Measurements from ENCODE around the gene FASTK. TPM values are rescaled to one million over a fixed set of nuclear protein-coding genes. Genes with fewer than 3 reads are reported as not detected.

Gene FASTK
- polyA plus RNA-seq, 4 donors: 45.1 to 83.4 (median 69.9) TPM

DNA sequence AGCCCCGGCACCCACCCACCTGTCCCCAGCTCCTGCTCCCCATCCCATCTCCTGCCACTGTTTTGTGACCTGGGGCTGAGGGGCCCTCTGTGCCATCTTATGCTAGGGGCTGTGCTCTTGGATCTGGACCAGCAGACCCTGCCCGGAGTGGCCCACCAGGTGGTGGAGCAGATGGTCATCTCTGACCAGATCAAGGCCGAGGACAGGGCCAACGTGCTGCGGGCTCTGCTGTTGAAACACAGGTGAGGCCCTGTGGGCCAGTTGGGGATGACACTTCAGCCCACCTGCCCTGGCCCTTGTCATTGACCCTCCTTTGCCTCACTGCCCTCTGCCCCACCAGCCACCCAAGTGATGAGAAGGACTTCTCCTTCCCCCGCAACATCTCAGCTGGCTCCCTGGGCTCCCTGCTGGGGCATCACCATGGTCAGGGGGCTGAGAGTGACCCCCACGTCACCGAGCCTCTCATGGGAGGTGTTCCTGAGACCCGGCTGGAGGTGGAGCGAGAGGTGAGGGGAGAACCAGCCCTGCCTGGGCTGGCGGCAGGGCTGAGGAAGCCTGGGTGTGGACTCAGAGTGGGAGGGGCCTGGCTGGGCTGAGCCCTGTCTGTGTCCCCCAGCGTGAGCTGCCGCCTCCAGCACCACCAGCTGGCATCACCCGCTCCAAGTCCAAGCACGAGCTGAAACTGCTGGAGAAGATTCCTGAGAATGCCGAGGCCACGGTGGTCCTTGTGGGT, 10.6 kb downstream of the FASTK start:
- no peak for DNase-seq (ENCODE audit: low read depth in 4 of 4, low spot score in 2 of 4)

DNA sequence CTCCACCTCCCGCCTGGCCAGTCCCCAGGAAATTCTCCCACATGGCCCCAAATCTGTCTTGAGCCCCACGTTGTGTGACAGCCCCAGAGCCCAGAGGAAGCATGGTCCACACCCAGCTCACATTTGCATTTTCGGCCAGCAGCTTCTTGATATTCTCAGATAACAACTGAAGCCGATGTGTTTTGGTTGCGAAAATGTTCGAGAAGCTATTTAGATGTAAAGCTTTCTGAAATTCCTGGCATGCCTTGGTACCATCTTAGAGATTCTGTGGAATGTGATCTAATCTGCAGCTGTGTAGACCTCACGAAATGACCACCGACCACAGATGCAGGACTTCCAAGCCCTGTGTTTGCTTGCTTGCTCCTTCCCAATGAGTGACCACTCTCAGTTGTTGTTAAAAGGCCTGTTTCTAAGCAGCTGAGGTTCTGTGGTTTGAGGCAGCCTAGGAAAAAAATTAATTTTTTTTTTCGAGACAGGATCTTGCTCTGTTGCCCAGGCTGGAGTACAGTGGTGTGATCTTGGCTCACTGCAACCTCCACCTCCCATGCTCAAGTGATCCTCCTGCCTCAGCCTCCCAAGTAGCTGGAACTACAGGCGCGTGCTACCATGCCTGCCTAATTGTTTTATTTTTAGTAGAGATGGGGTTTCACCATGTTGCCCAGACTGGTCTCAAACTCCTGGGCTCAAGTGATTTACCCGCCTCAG, 12.4 kb downstream of the FASTK start:
- no peak for DNase-seq (ENCODE audit: low read depth in 4 of 4, low spot score in 2 of 4)

DNA sequence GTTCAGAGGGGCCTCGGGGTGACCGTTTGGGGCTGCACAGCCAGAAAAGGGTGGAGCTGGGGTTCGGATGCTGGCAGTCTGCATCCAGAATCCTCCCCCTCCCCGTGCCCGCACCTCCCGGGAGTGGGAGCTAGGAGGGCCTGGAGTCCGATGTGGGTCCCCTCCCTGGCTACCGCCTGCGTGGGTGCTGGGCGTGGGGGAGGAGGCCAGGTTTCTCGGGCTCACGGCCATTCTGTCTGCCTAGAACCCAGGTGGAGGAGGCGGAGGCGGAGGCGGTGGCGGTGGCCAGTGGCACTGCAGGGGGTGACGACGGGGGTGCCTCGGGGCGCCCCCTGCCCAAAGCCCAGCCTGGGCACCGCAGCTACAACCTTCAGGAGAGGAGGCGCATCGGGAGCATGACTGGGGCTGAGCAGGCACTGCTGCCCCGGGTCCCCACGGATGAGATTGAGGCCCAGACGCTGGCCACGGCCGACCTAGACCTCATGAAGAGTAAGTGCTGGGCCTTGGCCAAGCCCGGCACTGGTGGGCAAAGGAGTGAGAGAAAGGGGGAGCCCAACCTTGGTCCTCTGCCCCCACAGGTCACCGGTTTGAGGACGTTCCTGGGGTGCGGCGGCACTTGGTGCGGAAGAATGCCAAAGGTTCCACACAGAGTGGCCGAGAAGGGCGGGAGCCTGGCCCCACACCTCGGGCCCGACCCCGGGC, 14.2 kb downstream of the FASTK start:
- no peak for DNase-seq (ENCODE audit: low read depth in 4 of 4, low spot score in 2 of 4)

DNA sequence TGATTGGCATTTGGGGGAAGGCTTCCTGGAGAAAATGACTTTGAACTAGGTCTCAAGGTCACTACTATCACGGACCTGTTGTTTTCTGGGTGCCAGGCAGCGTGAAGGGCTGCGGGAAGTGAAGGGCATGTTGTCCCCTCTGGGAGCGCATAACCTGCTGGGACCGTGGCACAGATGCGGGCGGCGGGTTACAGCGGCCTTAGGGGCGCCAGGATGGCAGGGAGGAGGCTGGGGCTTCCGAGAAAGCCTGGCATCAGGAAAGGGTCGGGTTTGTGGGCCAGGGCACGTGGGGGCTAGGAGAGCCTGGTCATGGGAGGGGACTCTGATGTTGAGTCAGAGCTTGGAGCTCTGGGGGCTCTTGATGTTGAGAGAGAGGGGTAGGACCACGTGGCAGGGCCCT, 15.1 kb downstream of the FASTK start:
- no peak for DNase-seq (ENCODE audit: low read depth in 4 of 4, low spot score in 2 of 4)

DNA sequence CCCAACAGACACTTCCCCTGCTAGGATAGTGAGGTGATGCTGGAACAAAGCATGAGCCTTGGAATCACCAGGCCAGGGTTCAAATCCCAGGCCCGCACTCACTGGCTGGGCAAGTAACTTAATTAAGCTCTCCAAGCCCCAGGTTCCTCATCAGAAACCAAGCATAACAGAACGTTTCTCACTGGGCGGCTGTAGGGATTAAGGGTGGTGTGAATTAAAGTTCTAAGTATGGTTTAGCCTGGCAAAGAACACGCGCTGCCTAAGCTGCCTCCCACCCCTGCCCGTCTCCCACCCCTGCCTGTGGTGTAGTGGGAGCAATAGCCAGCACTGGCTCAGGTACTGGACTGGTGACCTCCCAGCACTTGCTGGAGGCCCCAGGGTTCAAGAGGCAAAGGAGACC, 15.6 kb downstream of the FASTK start:
- no peak for DNase-seq (ENCODE audit: low read depth in 4 of 4, low spot score in 2 of 4)

DNA sequence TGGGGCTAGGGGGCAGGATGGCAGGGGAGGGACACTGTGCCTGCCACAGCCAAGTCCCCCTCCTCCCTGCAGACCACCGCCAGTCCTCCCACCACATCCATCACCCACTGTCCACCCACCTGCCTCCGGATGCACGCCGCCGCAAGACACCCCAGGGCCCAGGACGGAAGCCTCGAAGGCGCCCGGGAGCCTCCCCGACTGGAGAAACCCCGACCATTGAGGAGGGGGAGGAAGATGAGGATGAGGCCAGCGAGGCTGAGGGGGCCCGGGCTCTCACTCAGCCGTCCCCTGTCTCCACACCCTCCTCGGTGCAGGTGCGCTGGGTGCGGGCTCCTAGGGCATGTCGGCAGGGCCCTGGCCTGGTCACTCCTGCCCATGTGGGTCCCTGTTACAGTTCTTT, 16.2 kb downstream of the FASTK start:
- DNase-seq (ENCODE audit: low read depth in 4 of 4, low spot score in 2 of 4): no peak

DNA sequence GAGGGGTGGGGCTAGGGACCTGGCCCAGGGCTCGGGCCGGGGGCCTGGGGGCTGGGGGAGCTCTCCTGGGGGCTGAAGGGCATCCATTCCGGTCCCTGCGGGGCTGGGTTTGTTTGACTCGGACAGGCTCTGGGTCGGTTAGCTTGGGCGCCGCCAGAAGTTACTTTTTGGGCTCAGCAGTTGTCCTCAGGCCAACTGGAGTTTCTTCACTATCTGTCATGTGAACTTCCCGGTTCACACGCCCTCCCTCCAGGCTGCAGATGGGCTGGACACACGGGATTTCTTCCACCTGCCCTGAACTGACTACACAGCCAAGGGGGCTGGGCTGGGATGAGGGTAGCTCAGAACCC, 17.4 kb downstream of the FASTK start:
- DNase-seq (ENCODE audit: low read depth in 4 of 4, low spot score in 2 of 4): no peak

DNA sequence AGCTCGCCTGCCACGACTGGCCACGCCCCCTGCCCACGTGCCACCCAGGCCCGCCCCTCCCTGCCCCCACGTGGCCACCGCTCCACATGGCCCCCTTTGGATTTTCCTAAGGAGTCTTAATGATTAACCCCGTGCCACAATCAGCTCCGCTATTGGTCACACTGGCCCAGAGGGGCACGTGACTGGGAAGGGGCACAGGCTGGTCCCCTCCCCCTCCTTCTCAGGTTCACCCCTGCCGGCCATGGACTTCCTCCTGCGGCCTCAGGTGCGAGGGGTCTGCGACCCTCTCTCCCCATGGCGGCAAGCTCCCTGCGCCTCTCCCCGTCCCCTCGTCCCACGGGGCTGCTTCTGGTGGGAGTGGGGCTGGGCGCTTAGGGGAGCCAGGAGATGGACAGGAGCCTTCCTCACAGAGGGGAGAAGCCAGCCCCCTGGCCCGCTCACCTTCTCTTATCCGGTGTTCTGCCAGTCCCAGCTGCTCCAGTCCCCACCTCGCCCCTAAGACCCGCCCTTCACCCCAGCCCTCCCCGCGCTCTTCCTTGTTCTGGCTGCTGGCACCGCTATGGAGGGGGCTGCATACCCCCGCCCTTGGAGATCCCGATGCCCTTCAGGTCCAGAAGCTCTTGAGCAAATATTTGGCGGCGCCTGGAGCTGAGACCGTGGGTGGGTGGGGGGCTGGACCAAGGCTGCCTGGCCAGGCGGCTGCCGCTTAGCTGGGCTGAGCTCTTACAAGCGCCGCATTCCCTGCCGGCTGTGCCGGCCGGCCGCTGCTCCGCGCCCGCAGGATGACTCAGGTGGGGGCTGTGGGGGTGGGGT, 18.0 kb downstream of the FASTK start:
- DNase-seq (ENCODE audit: low read depth in 4 of 4, low spot score in 2 of 4): peak in 1 of 4 donors; percentile 71

DNA sequence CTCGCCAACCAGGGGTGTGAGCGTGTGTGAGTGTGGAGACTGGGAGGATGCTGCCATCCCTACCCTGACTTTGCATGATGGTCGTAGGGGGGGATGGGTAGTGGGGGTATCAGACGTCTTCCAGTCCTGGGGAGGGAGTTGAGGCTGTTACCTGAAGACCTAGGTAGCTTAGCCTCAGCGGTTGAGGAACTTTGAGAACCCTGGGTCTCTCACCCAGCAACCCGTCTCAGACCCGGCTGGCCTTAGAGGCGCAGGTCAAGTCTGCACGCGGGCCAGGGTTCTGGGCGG, 18.6 kb downstream of the FASTK start:
- no peak for DNase-seq (ENCODE audit: low read depth in 4 of 4, low spot score in 2 of 4)

DNA sequence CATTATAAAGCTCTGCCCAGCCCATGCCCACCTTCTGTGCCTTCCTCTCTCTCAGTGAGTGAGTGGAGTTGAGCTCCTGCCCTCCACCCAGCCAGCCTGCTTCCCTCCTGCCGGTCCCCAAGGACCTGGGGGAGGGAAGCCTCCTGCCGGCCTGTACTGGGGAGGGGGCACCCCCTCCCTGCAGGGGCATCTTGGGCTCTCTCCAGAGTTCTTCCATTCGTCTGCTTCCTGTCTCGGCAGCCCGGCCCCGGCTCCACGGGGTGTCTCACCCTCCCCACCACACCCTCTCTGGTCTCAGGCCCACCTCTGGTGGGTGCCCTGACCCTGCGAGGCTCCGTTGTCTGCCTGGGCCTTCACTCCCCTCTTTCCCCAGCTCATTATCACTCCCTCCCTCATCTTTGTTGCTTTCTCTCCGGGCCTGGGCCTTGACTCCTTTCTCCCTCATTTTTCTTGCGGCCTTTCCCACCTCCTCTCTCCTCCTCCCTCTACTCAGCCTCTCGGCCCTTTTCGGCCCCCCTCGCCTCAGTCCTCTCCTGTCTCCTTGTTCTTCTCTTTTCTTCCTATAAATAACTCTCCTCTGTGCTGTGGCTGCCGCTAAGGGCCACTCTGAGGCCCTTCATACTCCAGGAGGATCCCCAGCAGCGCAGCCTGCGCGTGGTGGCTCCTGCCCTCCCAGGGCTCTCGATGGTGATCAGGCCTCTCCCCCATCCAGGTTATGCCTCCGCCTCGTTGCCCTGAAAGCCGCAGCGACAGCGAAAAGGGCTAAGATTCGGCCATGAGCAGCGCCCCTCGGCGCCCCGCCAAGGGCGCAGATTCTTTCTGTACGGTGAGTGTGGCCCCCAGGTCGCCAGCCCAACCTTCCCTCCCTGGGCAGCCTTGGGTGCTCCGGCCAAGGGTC, 19.1 kb downstream of the FASTK start:
- DNase-seq (ENCODE audit: low read depth in 4 of 4, low spot score in 2 of 4): no peak

DNA sequence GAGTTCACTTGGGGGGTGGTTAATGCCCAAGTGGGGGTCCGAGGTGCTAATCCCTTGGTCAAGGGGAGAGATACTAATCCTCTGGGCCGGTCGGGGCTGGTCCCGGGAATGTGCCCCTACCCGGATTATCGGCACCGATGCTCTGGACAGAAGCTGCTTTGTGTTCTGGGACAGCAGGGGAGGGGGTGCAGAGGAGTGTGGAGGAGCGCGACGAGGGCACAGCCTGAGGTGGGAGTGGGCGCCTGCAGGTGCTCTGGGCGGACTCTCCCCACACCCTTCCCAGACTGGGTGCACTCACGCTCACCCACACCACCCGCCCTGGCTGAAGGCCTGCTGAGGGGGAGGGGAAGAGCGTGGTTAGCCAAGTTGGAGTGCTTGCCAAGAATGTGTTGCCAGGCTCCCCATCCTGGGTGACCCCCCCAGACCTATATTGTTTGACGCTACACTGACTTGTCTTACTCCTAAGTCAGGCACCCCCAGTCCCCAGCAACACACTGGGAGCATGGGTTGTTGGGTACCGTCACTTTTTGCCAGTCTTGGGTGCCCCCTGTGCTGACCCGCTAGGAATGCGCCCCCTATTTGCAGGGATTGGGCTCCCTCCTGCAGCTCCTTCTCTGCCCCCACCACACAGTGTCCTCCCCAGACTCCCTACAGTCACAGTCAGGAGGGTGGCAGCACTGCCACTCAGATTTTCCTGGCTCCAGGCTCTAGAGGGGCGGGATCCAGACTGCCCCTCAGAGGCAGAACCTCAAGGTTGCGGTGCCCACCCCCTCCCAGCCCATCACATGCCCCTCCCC, 20.0 kb downstream of the FASTK start:
- DNase-seq (ENCODE audit: low read depth in 4 of 4, low spot score in 2 of 4): no peak

DNA sequence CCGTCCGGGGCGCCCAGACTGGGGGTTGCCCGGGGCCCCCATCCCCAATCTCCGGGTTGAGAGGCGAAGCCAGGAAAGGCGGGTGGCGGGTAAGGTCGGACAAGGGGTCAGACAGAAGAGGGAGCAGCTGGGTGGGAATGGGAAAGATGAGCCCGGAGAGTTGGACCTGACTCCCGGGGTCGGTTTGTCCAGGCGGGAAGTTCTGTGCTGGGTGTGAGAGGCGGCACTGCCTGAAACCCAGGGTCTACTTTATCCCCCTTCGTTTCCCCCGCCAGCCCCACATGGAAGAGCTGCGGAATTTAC, 20.5 kb downstream of the FASTK start:
- no peak for DNase-seq (ENCODE audit: low read depth in 4 of 4, low spot score in 2 of 4)

DNA sequence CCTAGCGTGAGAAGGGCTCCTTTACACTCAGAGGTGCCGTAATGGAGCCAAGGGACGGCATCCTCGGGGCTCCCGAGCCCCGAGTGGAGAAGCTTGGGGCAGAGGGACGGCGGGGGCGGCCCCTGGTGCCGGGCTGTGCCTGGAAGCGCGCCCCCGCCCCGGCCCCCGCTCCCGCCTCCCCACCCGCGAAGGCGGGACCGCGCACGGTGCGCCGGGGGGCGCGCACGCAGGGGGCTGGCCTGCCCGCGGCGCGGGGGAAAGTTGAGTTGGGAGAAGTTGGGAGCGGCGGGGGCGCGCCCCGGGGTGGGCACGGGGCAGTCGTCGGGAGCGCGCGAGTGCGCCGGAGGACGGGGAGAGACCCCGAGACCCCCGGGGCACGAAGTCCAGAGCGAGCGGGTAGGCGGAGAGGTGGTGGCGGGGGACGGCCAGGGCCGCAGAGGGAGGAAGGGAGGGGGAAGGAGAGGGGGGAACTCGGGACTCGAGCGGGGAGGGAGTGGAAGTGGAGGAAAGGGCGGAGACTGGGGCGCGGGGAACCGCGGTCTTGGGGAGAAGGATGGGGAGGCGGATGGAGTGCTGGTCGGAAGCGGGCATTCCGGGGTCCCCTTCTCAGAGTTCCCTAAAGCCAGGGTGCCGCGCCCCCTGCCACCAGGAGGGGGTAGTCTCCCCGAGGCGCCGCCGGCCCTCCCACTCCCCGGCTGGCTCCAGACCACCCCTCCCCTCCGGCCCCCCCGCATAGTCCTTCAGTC, 21.1 kb downstream of the FASTK start, which contains the start of gene SLC4A2:
Gene SLC4A2 (plus strand): TSS at position 223 of the 746 bp plus-strand sequence. CDS start 2,399 bp downstream, outside the sequence.
- DNase-seq (ENCODE audit: low read depth in 4 of 4, low spot score in 2 of 4): no peak

DNA sequence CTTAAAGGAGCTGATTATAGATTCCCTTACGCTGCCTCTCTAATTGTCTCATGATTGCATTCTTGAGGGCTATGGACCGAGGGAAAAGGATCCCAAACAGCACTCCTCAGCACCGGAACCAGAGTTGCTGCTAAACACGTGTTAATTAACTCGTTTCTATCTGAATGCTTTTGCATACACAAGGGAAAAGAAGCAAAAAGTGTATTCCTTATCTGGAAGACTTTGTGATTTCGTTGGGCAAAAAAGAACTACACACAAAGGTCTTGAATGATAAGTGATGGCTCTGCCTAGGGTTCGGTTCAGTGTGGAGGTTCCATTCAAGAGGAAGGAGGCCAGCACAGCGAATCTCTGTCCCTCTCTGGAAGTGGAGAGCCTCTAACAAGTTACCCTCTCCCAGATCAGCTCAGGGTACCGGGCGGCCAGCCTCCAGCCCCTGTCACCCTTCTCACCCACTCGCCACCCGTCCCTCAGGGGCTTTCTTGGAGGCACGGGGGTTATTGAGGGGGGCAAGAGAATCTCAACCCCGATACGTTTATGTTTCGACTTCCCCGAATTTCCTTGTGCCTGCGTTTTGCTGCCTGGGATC, 21.7 kb downstream of the FASTK start:
- DNase-seq (ENCODE audit: low read depth in 4 of 4, low spot score in 2 of 4): no peak

DNA sequence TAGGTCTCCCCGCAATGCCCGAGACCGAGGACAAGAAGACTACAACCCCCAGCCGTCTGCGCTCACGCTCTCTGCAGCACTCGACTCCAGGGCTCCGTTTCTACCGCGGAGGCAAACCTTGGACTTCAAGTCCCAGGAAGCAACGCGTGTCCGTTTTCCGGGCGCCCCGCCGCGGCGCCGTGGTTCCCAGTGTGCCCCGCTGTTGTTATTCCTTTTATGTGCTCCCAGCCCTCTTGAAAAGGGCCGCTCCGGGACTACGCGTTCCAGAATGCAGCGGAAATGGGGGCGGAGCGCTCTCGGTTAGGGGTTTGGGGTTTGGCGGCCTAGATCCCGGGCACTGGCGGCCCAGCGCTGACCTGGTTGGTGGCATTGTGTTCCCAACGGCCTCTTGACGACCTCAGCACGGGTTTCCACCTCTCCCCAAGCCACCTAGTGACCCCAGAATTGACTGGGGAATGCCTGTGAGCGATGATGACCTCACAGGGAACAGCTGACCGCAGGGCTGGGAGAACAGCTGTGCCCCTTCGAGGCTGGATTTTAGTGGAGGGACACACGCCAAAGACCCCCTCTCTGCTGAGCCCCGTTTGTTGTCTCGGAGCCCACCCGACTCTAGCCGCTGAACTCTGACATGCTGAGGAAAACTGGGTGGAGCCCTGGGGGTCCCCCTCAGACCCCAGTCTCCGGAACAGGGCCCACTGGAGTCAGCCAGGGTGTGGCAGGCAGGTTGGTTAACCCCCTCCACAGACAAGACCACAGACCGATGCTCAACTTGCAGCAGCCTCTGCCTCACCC, 22.4 kb downstream of the FASTK start:
- DNase-seq (ENCODE audit: low read depth in 4 of 4, low spot score in 2 of 4): peak; percentile 94 to 99 (median 96)

DNA sequence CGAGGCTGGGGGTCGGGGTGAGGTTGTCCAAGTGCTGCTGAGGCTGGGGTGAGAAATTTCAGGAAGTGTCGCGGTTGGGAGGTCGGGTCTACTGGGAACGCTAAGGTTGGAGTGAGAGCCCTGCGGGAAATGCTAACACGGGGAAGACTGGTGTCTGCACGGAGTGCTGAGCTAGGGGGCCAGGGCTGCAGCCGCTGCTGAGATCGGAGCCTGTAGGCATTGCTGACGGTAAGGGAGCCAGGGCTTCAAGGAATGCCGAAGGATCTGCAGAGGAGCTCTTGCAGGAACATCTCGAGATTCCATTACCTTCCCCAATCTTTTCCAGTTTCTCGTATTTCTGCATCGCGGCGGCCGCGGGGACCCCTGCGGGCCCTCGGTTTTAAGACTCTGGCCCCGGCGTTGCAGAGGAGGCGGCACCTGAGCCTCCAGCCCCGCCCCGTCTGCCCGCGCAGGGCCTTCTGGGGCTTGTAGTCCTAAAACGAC, 23.1 kb downstream of the FASTK start, which contains the start of gene CDK5:
Gene CDK5 (minus strand): TSS at position 392 of the 483 bp plus-strand sequence. CDS start 49 bp downstream, at position 343.
- no peak for DNase-seq (ENCODE audit: low read depth in 4 of 4, low spot score in 2 of 4)
